HG03064 (cell line): Measurements from ENCODE around the gene KRTAP12-3.
"Not testable (repeated sequence)": the region's sequence is repeated elsewhere in the genome, so short reads cannot be mapped to it uniquely, and the experiment has no call there.

ENCODE experiments used
- ATAC-seq: cut with Tn5 transposase; IDR thresholded peaks from one replicate; pipeline ENCODE4 v1.9.1; 2021; ENCODE audit warnings: low read depth; ENCODE audit not compliant: unreplicated experiment

KRTAP12-3 gene

GRCh38 chr21:44682580-44683151, 24.9 kb downstream of the KRTAP12-3 start:
- no peak for ATAC-seq

DNA sequence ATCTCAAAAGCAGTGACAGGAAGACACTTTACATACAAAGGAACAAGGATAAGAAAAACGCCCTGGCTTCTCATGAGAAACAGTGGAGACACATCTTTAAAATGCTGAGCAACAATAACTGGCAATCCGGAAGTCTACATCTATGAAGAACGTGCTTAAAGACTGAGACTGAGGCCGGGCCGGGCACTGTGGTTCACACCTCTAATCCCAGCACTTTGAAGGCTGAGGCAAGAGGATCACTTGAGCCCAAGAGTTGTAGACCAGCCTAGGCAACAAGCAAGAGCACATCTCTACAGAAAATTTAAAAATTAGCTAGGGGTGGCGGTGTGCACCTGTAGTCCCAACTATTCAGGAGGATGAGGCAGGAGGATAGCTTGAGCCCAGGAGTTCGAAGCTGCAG, 26.3 kb downstream of the KRTAP12-3 start:
- ATAC-seq = no peak

- no peak for ATAC-seq
Measured at GRCh38 chr21:44684483-44684882, 26.8 kb downstream of the KRTAP12-3 start.

- ATAC-seq = not testable (repeated sequence)
Measured at GRCh38 chr21:44685050-44685449, 27.3 kb downstream of the KRTAP12-3 start.

- no peak for ATAC-seq
Measured at GRCh38 chr21:44686000-44686781, 28.5 kb downstream of the KRTAP12-3 start.

GRCh38 chr21:44686843-44687561, 29.3 kb downstream of the KRTAP12-3 start:
- no peak for ATAC-seq

DNA sequence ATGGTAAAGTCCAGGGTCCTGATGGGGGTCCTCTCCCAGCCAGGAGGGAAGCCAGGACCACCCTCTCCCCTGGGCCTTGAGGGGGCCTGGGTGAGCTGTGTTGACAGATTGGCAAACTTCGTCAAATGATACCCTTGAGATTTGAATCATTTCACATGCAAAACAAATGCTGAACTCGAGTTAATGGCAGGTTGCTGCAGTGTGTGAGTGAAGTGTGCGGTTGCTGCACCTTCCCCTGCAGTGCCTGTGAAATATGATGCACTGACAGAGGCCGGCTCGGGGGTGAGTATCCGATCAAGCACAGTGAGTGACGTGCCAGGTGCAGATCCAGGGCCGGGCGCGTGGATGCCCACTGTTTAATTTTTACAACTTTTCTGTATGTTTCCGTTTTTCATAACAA, 29.9 kb downstream of the KRTAP12-3 start:
- no peak for ATAC-seq

DNA sequence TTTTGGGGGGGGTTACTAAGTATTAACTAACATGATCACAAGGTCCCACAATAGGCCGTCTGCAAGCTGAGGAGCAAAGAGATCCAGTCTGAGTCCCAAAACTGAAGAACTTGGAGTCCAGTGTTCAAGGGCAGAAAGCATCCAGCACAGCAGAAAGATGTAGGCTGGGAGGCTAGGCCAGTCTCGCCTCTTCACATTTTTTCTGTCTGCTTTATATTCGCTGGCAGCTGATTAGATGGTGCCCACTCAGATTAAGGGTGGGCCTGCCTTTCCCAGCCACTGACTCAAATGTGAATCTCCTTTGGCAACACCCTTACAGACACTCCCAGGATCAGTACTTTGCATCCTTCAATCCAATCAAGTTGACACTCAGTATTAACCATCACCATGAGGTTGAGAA, 32.0 kb downstream of the KRTAP12-3 start:
- ATAC-seq = not testable (repeated sequence)

DNA sequence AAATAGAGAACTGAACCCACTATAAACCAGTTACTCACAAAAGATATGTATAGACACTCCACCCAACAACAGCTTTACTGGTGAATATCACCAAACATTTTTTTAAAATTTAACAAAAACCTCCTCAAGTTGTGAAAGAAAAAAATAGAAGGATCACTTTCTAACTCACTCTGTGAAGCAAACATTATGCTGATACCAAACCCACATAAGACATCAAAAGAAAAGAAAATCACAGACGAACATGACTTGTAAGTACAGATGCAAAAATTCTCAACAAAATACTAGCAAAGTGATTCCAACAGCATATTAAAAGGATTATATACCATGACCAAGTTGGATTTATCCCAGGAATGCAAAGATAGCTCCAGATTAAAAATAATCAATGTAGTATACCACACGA, 34.0 kb downstream of the KRTAP12-3 start:
- ATAC-seq = no peak

DNA sequence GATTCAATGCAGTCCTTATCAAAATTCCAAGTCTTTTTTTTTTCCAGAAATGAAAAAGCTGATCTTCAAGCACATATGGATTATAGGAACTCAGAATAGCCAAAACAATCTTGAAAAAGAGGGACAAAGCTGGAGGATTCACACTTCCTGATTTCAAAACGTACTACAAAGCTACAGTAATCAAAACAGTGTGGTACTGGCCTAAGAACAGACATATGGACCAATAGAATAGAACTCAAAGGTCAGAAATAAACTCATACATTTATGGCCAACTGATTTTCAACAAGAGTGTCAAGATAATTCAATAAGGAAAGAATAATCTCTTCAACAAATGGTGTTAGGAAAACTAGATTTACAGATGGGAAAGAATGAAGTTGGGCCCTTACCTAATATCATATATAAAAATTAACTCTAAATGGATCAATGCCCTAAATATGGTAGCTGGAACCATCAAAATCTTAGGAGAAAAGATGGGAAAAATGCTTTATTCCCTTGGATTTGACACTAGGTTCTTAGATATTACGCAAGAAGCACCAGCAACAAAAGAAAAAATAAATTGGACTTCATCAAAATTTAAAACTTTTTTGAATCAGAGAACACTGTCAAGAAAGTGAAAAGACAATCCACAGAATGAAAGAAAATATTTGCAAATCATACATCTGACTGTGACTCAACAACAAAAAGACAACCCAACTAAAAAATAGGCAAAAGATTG, 35.2 kb downstream of the KRTAP12-3 start:
- no peak for ATAC-seq

DNA sequence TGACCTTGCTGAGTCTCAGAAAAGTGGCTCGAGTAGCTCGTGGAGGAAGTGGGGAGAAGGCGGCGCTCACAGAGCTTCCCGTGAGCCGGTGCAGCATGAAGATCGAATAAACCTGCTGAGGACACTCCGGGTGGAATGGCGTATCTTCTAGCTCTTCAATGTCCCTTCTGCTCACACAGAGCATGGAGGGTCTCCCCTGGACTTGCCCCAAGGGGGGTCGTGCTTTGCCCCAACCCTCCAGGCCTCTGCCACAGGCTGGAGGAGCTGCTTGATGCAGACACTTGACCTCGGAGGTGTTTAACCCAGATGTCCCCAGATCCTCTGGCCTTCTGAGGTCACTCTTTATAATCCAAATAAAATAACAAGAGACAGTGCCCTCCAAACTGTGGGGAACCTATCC, 37.0 kb downstream of the KRTAP12-3 start:
- no peak for ATAC-seq

DNA sequence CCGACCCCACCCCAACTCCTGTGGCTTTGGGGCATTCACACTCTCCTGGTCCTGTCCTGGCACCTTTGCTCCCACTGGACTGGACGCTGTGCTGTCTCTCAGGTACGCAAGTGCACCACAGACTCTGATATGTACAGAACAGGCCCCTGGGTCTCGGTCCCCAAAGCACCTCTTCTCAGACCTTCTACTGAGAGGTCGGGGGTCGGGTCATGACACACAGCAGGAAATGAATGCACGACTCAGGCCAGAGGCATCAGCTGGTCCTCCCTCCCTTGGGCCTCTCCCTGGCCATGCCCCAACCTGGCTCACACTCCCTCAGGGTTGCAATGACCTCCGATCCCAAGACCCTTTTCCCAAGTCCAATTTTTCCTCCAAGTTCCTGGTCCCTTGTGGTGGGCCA, 37.5 kb downstream of the KRTAP12-3 start:
- no peak for ATAC-seq

DNA sequence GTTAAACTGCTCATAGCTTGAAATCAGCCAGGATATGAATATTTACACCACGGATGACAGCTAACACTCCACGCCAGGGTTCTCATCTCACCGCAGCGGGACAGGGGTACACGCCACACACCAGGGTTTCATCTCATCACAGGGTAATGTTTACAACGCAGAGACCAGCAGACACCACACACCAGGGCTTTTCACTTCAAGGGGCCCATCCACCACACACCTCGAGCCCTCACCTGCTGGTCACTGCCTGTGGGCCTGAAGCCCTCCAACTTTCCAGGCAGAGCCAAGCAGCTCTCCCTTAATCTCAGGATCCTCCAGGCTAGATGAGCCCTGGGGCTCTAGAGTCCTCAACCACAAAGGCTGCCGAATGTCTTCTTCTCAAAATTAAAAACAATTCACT, 37.9 kb downstream of the KRTAP12-3 start:
- no peak for ATAC-seq

GRCh38 chr21:44696572-44696971, 38.8 kb downstream of the KRTAP12-3 start:
- ATAC-seq = no peak

DNA sequence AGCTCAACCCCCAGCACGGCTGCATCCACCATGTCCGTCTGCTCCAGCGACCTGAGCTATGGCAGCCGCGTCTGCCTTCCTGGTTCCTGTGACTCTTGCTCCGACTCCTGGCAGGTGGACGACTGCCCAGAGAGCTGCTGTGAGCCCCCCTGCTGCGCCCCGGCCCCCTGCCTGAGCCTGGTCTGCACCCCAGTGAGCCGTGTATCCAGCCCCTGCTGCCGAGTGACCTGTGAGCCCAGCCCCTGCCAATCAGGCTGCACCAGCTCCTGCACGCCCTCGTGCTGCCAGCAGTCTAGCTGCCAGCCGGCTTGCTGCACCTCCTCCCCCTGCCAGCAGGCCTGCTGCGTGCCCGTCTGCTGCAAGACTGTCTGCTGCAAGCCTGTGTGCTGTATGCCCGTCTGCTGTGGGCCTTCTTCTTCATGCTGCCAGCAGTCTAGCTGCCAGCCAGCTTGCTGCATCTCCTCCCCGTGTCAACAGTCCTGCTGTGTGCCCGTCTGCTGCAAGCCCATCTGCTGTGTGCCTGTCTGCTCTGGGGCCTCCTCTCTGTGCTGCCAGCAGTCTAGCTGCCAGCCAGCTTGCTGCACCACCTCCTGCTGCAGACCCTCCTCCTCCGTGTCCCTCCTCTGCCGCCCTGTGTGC, 39.6 kb downstream of the KRTAP12-3 start, which contains the start of gene KRTAP10-12:
Gene KRTAP10-12, plus strand, starts transcription at position 1 of the 639 bp plus-strand sequence. Its CDS starts 30 bp downstream, at position 31.
- ATAC-seq = not testable (repeated sequence)

DNA sequence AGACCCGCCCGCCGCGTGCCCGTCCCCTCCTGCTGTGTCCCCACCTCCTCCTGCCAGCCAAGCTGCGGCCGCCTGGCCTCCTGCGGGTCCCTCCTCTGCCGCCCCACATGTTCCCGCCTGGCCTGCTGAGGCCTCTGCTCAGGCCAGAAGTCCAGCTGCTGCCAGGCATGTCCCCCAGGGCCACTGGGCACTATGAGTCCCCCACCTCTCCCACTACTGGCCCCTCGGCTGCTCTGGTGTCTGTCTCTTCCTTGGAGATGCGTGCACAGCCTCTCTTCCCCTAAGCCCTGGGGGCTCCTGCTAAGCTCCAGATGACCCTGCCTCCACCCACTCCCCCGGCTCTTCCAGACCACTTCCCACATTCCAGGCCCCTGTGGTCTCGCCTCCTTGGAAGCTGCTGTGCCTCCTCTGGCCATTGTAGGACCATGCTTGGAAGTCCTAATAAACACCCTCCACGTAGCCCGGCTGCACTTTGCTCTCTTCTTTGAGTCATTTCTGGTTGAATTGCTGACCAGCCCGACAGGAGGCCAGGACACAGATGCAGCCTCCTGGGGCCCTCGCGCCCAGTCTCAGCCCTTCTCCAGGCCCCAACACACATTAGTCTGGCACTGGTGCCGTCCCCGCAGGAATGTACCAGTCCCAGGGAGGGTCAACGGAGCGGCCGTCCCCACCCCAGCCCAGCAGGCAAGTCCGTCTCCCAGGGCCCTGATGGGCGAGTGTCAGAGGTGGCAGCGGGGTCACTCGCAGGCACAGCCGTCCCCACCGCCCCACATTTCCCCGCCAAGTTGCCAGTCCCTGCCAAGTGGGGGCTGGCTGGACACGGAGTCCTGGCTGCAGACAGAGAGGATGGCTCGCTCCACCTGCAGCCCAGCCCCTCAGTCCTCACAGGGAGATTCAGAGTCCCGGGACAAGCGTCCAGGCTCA, 40.3 kb downstream of the KRTAP12-3 start:
- no peak for ATAC-seq

GRCh38 chr21:44699502-44700001, 41.8 kb downstream of the KRTAP12-3 start:
- ATAC-seq = no peak

GRCh38 chr21:44700101-44701022, 42.6 kb downstream of the KRTAP12-3 start:
- no peak for ATAC-seq
